K562 (cell line): ENCODE data around the gene CIAO2B.

Experiments used
- POLR2A ChIP-seq: fragments of 450-650 bp; conservative IDR thresholded peaks from 2 replicates; pipeline ENCODE4 v1.6.1; 2016
- ZNF431 ChIP-seq: sonication (generic); formaldehyde crosslinking; IDR thresholded peaks from 2 replicates; pipeline ENCODE4 v1.8.0; 2022; ENCODE audit warnings: mild to moderate bottlenecking, missing genetic modification reagents
- TF ChIP-seq, protein P1 (sequence below): sonication (generic); formaldehyde crosslinking; IDR thresholded peaks from 2 replicates; pipeline ENCODE4 v1.8.0; 2022; ENCODE audit warnings: missing genetic modification reagents, mild to moderate bottlenecking, moderate library complexity, borderline replicate concordance

DNA sequence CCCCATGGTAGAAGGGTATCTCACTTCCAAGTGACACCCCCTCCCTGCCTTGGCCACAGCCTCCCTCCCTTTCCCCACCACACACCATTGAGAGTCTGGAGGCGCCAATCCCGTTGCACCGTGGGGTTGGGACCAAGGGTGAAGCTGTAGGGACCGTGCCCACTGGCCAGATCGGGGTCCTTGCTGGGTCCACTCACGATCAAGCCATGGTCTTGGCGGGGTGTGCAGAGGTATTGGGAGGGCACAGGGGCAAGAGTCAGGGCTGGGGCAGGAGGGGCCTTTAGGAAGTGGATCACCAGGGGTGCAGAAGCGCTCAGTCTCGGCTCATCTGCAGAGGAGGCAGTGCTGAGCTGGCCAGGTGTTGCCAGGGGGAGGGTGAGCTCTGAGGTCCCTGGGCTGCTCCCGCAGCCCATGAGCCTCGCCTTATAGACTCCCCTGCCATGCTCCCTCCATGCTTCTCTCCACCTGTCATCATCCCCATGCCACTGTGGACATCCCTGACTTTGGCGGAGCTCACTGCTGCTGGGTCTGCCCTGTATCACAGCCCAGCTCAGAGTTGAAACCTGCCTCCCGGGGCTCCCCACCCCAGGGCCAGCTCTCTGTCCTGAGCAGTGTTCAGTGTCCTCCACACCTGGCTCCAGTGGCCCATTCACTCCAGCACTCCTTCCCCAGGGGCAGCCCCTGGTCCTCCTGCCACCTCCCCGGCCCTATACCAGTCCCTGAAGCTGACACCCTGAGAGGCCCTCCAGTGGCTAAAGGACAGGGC, 23.8 kb downstream of the CIAO2B start:
- TF ChIP-seq POLR2A = no peak
- TF ChIP-seq, protein P1, sequence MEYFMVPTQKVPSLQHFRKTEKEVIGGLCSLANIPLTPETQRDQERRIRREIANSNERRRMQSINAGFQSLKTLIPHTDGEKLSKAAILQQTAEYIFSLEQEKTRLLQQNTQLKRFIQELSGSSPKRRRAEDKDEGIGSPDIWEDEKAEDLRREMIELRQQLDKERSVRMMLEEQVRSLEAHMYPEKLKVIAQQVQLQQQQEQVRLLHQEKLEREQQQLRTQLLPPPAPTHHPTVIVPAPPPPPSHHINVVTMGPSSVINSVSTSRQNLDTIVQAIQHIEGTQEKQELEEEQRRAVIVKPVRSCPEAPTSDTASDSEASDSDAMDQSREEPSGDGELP (CRISPR knock-in tag) = no peak
- TF ChIP-seq ZNF431 = no peak
